GM12874 (cell line): Measurements from ENCODE around the gene DUSP23.

Source experiments
- CTCF ChIP-seq: IDR thresholded peaks from 2 replicates; pipeline ENCODE4 v1.5.1; 2011; ENCODE audit warnings: low read depth, mild to moderate bottlenecking, control low read depth, low read length, moderate library complexity; ENCODE audit not compliant: insufficient read depth

Gene DUSP23

GRCh38 chr1:159828581-159829272 is 48.0 kb downstream of the DUSP23 start:
- TF ChIP-seq CTCF = no peak

GRCh38 chr1:159829273-159829634 is 48.5 kb downstream of the DUSP23 start:
- TF ChIP-seq CTCF = peak; percentile 60

- TF ChIP-seq CTCF = no peak
These were observed 49.2 kb downstream of the DUSP23 start for GRCh38 chr1:159829822-159830465.

GRCh38 chr1:159830722-159831121 is 50.0 kb downstream of the DUSP23 start:
- TF ChIP-seq CTCF = no peak

- no peak for TF ChIP-seq CTCF
These were observed 50.8 kb downstream of the DUSP23 start for GRCh38 chr1:159831412-159832141.
